DMS153 treated with DMSO at 0.1 percent for 48 hours (cell line): Measurements from ENCODE around the gene POU6F2.
A peak's percentile ranks its signal among the peaks of the same experiment; 100 is the strongest.
"Not testable (repeated sequence)": the region's sequence is repeated elsewhere in the genome, so short reads cannot be mapped to it uniquely, and the experiment has no call there.

Experiments used
- DNase-seq: peaks from one replicate; lab custom pipeline; 2025; ENCODE audit not compliant: unreplicated experiment; lab: John Stamatoyannopoulos, UW

The POU6F2 gene

DNA sequence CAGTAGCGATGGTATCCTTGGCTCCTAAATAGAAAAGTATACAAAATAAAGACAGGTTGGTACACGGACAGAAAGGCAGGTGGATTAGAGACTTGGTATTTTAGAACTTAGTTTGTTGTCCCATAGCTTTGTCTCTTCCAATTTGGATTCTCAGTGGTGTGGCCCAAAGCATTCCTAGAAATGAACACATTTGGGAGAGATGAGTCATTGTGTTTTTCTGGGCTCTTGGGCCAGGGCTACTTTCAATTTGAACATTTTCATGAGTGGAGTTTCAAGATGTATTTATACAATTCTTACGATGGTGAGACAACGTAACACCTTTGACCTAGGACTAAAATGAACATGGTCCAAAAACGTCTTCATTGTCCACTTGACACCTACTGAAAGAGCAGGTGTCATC is 363.4 kb downstream of the POU6F2 start:
- DNase-seq: no peak

DNA sequence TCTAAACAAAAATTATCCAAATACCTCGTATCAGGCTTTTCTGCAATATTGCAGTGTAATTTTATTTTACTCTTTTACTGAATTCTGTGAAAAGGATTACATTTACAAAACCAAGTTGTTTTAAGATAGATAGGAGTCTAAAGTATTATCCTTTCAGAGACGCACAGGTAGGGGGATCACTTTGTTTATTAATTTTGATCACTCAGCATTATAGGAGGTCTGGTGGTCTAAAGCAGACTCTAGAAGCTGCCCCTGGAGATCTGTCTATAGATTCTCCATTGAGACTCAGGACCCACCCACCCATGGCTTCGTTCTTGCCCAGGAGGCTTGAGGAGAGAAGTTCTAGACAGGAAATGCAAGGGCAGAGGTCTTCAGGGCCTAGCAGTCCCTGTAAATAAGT is 365.1 kb downstream of the POU6F2 start:
- DNase-seq: no peak

DNA sequence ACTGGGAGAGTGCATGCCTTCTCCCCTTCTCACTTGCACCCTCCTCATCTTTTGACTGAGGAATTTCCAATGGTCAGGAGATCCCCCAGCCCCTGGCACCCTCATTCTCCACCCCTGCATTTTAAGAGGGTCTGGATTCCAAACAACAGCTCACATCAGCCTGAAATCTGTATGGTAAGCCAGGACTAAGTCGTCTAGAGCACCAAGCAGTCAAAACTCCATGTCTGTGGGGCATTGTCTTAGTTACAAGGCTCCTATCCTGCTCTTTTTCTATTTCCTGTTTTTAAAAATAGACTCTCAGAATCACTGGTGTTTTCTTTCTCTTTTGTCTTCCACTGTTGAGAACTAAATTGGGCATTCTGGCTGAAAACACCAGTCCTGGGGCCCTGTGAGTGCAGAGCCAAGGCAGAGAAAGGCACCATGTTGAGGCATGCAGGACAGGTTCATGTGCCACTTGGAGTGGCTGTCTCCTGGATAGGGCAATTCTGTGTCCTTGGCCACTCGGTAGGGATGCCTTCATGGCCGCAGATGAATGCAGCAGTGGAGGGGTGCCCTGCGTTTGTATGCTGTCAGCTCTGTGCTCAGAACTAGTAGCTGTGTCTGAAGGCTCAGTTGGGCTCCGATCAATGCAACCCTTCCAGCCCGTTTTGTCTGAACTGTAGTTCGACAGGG is 371.9 kb downstream of the POU6F2 start:
- DNase-seq: no peak

DNA sequence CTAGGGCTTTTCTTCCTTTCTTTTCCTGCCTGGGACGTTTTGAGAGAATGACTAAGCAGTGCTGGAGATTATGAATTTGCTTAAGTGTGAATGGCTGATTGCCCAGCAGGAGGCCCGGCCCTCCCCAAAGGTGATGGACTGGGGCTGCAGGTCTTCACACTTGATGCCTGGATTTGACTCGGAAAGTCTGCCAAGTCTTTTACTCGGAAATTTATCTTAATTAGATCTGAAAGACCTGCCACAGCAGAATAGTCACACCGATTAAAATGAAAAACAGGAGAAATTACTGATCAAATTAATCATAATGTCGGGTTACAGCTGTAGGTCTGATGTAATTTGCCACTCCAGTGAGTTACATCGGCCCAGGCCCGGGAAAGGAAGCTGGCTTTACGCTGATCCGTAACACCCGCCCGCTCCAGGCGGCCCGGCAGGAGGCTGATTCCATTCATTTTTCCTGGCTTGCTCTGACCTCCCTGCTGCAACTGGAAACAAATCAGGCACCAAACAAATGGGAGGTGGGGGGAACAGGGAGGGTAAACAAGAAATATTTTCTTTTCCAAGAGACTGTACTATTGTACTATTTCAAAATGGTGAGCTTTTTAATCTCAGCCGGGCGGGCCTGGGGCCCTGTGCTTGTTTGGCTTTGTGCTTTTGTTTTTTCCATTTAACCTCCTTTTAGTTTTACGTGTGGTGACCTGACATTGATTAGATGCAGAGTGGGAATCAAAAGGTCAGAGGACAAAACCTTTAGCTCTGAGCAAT is 376.1 kb downstream of the POU6F2 start:
- DNase-seq: peak; percentile 33

DNA sequence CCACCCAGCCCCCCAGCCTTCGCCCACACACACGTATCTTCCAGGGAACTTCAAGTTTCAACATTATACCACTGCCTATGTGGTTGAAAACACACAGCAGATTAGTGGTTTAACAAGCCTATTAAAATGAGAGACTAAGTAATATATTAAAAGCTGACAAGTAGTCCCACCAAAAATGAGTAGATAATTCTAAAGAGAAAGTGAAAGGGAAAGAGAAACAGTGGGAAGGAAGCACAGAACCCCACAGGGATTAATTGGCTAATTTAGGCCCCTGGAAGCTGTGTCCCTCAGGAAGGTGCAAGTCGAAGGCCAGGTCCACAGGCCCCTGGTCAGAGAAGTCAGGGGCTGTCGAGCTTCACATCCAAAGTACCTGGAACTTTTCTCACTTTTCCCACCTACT is 378.0 kb downstream of the POU6F2 start:
- DNase-seq: no peak

DNA sequence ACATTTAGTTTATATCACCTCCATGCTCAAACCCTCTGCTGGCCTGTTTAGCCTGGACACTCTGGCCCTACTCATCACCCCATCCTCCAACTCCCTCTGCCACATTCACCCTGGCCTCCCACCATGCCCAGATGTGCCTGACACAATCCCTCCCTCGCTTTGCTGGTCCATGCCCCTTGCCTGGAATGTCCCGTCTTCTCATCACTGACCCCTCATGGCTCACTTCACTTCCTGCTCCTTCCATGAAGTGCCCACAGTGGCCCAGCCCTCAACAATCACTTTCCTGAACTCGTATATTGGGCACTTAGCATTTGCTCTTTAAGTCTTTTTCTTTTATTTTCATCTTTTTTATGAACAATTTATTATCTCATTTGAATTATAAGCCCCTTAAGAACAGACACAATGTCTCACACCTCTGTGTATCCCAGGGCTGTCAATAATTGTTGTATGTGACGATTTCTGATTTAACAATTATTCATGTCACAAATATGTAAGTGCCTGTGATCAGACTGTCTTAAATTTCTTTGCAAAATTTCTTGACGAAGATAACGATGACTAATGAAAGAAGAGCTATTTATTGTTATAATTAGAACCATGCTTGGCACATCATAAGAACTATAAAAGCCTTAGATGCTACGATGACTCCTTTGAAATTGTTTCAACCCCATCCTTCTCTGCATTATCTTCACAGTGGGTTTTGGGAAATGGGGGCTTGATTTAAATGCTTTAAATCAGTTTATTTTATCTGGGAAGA is 378.6 kb downstream of the POU6F2 start:
- no peak for DNase-seq

DNA sequence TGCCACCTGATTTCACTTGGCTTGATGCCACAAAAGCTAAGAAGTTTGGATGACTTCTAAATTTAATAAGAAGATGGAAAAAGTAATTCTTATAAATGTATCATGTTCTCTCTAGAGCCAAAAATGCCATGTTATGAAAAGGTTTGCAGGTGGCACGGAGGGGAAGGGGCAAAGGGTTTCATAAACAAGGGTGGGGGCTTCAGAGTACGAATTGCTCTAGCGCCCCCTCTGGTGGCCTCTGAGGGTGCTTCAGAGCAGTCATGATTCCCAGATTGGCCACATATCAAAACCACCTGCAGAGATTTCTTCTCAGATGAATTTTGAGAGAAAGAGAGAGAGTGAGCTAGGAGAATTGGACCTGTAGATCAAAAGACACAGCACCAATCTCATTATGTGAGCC is 379.9 kb downstream of the POU6F2 start:
- DNase-seq: no peak

DNA sequence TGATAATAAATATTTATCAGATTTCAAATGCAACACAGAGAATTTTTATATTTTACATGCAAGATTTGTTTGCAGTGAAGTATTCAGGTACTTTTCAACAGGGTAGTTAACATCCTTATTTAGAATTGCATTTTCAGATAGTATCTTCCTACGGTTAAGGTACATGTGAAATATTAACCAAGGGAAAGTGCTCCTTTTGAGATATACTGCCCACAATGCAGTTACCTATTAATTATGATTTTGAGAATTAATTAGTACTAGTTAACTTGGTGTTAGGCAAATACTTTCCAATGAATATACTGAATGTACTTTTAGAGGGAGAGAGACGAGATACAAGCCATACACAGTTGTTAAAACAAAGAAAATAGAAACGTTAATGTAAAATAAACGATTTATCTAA is 382.3 kb downstream of the POU6F2 start:
- no peak for DNase-seq

DNA sequence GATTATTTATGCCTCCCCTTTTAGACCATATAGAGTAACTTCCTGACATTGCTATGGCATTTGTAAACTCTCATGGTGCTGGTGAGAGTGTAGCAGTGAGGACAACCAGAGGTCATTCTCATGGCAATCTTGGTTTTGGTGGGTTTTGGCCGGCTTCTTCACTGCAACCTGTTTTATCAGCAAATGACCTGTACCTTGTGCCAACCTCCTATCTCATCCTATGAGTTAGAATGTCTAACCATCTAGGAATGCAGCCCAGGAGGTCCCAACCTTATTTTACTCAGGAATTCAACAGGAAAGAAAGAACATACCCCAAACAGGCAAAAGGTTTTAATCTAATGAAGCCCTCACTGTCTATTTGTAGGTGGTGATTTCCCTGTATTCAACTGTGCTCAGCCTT is 383.1 kb downstream of the POU6F2 start:
- DNase-seq: no peak

DNA sequence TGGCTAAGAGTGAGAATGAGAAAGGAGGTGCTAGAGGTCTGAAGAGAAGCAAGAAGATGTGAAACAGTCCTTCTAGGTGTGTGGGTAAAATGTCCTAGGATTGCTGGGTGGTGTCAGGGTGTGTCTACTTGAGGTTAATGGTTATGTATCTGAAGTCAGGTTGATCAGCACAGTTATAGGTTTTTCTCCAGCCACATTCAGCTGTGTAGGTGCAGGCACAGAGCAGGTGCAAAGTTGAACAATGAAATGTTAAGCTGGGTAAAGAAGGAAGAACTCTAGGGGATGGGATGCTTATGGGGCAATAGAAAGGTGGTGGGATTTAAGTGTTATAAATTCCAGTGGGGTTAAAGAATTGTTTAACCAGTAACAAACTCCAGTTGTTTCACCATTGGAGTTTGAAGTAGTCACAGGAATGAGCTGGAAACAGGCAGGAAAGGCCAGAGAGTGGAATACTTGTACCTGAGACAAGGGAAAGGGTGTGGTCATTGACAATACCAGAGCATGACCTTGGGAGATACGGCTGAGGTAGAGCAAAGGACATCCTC is 388.1 kb downstream of the POU6F2 start:
- DNase-seq: no peak

DNA sequence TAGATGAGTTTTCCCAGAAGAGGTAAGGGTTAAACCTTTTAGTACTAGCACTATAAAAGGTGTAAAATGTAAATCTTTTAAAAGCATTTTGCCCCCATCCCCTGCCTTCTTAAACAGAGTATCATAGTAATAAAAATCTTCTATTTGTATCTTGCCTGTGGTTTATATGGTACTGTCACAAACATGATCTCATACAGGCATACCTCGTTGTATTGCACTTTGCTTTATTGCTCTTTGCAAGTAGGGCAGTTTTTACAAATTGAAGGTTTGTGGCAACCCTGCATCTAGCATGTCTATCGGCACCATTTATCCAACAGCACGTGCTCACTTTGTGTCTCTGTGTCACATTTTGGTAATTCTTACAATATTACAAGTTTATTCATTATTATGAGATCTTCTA is 389.7 kb downstream of the POU6F2 start:
- no peak for DNase-seq

DNA sequence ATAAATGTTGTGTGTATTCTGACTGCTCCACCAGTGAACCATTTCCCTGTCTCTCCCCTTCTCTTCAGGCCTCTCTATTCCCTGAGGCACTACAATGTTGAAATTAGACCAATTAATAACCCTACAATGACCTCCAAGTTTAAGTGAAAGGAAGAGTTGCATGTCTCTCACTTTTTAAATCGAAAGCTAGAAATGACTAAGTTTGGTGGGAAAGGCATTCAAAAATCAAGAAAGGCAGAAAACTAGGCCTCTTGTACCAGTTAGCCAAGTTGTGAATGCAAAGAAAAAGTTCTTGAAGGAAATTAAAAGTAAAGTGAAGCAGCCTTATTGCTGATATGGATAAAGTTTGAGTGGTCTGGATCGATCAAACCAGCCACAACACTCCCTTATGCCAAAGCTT is 390.2 kb downstream of the POU6F2 start:
- DNase-seq: no peak

DNA sequence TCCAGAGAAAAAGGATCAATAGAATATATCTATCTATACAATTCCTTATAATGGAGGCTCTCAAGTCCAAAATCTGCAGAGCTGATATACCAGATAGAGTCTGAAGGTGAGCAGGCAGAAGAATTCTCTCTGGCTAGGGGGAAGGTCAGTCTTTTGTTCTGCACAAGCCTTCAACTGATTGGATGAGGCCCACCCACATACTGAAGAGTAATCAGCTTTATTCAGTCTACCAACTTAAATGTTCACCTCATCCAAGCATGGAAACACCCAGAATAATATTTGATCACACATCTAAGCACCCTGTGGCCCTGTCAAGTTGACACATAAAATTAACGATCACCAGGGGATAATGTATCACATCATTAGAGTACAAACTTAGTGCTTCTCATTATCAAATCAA is 394.7 kb downstream of the POU6F2 start:
- no peak for DNase-seq

DNA sequence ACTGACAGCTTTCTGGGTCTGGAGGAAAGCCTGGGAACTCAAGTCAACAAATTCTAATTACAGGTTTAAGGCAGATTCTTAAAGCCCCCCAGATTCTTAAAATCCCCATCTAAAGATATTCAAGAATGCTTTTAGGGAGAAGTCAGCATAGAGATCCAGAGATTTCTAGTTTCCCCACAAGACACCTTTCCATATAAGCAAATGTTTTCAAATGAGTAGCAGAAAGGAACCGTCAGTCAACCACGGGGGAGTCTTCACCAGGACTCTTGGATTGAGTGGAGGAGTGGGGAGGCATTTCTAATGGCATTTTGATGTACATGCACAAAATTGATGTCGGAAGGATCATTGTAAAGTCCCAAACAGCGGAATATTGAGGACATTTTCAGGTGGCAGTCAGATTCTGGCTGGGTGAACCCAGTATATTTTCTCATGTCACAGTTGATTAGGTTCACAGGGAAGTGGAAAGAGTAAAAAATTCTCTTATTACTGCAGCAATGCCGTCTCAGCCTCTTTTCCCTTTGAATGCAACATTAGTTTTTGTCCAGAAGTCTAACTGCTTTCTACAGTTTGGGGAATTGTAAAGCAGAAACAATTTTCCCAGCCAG is 396.8 kb downstream of the POU6F2 start:
- DNase-seq: no peak

DNA sequence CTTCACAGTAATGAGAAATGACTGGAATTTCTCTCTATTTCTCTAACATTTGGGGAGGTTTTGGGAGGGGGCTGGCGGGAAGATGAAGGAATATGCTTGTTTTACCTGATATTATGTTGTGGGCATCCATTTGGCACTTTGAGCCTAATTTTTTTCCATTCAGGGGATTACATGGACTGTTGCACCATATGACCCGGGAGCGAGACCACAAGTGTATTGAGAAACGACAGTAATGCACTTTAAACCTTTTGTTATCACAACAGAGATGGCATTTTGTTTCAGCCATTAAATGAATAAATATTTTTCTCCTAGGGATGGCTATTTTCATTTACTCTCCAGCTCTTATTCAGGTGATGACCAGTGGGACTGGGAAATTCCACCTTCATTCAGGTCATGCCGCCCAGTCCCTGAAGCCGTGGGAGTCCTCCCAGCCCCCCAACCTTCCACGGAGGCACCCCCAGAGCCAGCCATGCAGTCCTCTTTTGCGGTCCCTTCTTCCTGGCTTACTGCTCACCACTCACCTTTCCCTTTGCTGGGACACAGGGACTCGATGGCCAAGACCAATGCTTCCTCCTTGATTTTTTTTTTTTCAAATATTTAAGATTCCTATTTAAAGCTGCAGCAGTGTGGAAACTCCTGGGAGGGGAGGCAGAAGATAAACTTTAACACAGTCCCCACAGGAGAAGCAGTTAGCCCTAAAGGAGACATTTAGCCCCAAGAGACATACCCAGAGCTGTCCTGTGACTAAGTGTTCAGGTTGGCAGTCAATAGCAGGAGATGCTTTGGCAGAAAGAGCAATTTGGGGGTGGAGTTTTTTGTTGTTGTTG is 397.6 kb downstream of the POU6F2 start:
- no peak for DNase-seq

DNA sequence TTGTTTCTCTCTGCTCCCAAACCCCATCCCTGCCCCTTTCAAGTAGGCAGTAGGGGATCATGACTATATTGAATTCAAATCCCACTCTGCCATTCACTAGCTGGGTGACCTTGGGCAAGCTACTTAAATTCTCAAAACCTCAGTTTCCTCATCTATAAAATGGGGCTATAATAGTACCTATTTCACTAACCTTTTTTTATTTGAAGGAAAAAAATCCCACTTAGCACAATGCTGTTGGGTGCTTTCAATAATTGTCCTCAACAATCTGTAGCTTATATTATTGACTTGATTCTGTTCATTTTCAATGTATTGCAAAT is 398.1 kb downstream of the POU6F2 start:
- no peak for DNase-seq

DNA sequence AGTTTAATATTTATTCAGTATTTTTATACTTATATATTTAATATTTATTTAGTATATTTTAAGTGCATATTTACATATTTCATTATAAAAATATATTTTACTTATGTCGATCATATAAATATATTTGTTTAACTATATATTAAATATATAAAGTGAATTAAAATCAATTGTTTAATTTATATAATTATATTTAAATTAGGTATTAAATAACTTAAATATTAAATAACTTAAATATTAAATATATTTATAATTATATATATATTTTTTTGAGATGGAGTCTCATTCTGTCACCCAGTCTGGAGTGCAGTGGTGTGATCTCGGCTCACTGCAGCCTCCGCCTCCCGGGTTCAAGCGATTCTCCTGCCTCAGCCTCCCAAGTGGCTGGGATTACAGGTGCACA is 399.2 kb downstream of the POU6F2 start:
- not testable (repeated sequence) for DNase-seq

DNA sequence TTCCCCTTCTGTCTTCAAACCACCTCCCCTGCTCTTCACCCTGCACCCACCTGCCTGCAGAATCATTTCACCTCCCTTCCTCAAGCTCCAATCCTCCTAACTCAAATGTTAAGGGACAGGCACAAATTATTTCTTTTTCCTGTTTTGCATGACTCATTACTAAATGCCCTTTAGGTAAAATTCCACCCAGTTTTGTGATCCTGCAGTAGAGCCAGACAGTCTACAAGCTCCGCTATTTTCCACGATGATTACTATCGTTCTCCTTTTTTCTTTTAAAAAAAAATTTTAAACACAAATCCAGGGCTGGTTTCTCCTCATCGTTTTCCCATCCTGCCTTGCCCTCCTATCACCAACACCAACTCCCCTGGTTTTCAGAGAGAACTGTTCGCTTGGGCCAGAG is 401.7 kb downstream of the POU6F2 start:
- no peak for DNase-seq

DNA sequence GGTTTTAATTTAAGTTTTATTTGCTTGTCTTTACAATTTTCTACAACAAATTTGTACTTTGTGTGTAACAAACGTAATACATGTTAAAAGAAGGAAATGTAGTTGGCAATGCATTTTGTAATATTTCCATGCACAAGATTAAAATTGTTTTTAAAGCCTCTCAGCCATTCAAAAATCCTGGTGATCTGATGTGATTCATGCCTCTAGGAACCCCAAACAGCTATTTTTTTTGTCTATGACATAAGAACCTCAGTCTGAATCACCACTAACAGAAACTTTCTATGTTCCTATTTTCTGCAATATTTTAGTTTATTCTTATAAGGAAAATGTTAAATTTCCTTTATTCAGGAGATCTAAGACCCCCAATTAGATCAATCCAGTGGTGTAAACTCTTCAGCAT is 405.4 kb downstream of the POU6F2 start:
- no peak for DNase-seq

DNA sequence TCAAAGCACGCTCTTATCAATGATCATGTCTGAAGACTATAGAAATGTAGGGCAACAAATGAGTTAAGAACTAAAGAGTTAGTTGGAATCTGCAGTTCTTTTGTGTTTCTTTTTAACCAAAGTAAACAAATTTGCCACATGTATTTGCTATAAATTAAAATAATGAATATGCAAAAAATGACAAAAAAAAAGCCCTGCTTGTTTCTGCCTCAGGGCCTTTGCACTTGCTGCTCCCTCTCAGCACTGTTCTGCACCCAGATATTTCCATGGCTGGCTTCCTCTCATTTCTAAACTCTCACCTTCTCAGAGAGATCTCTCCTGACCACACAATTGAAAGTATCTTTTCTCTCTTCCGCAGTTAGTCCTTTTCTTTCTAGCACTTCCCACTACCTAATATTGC is 406.7 kb downstream of the POU6F2 start:
- DNase-seq: no peak

DNA sequence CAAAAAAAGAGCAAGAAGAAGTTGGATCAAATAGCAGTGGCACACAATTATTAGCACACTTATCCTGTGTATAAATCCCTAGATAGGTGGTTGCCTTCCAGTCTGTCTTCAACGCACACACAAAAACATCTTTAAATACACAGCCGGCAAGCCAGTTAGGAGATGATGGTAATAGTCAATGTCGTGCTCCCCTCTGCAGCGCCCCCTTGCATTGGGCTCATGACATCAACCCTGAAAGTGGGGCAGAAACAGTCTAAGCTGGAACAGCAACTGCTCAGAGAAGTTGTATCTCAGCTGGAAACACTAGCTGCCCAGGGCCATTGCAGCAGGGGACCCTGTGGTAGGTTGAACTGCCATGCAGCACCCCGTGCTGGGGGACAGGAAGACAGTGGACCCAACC is 409.0 kb downstream of the POU6F2 start:
- DNase-seq: no peak
